HG03066 (cell line): ENCODE results near the gene DUS2.
"Not testable (repeated sequence)": the region's sequence is repeated elsewhere in the genome, so short reads cannot be mapped to it uniquely, and the experiment has no call there.

Source experiments
- ATAC-seq: cut with Tn5 transposase; IDR thresholded peaks from one replicate; pipeline ENCODE4 v1.9.1; 2021; ENCODE audit warnings: low read depth; ENCODE audit not compliant: unreplicated experiment

The DUS2 gene

GRCh38 chr16:68022728-68023537 is at the start of gene DUS2, which contains the start of gene DDX28:
Gene DUS2 (plus strand): TSS chr16:68023284. CDS start chr16:68038024, 14,740 bp downstream.
Gene DDX28 (minus strand): TSS chr16:68023232. CDS start chr16:68023202, 30 bp downstream.
- ATAC-seq = no peak

GRCh38 chr16:67975321-67976105 is 47.6 kb upstream of the DUS2 start:
- no peak for ATAC-seq

GRCh38 chr16:67976205-67976604 is 46.9 kb upstream of the DUS2 start:
- no peak for ATAC-seq

- no peak for ATAC-seq
Observed at GRCh38 chr16:67977005-67977404, 46.1 kb upstream of the DUS2 start.

GRCh38 chr16:67977469-67978227 is 45.4 kb upstream of the DUS2 start:
- no peak for ATAC-seq

- ATAC-seq = no peak
Observed at GRCh38 chr16:67979955-67980678, 43.0 kb upstream of the DUS2 start, which contains the start of gene DPEP3. Gene DPEP3 (minus strand): TSS chr16:67980499. CDS start chr16:67980380, 119 bp downstream.

GRCh38 chr16:67982011-67982696 is 40.9 kb upstream of the DUS2 start:
- ATAC-seq = no peak

- no peak for ATAC-seq
Observed at GRCh38 chr16:67986949-67987348, 36.1 kb upstream of the DUS2 start.

GRCh38 chr16:67987460-67988160 is 35.5 kb upstream of the DUS2 start:
- no peak for ATAC-seq

GRCh38 chr16:67988675-67989074 is 34.4 kb upstream of the DUS2 start:
- no peak for ATAC-seq

- no peak for ATAC-seq
Observed at GRCh38 chr16:67989322-67990017, 33.6 kb upstream of the DUS2 start.

- ATAC-seq = no peak
Observed at GRCh38 chr16:67990018-67990386, 33.1 kb upstream of the DUS2 start.

GRCh38 chr16:67992661-67993206 is 30.4 kb upstream of the DUS2 start:
- no peak for ATAC-seq

GRCh38 chr16:67993207-67994039 is 29.7 kb upstream of the DUS2 start:
- peak; percentile 76 for ATAC-seq

- ATAC-seq = not testable (repeated sequence)
Observed at GRCh38 chr16:67994040-67994408, 29.1 kb upstream of the DUS2 start.

- no peak for ATAC-seq
Observed at GRCh38 chr16:67995423-67995822, 27.7 kb upstream of the DUS2 start.

GRCh38 chr16:67996666-67997065 is 26.4 kb upstream of the DUS2 start:
- no peak for ATAC-seq
